Tibial nerve (tissue), 4 donors: ENCODE results near the gene DAZAP1. TPM values are rescaled to one million over a fixed set of nuclear protein-coding genes. Genes with fewer than 3 reads are reported as not detected.
"Not testable (repeated sequence)": the region's sequence is repeated elsewhere in the genome, so short reads cannot be mapped to it uniquely, and the experiment has no call there.

Experiments used
- DNase-seq, 2 donors: peaks; one replicate each; pipeline ENCODE4 v3.0.0-alpha.2; 2019; ENCODE audit warnings: low spot score in 2 of 2
- H3K27ac ChIP-seq, 4 donors: fragments of 200-600 bp; sonication (generic) in 3 of 4; one replicate each; pipeline ENCODE4 v1.5.1; 2017 to 2019; ENCODE audit warnings: mild to moderate bottlenecking in 1 of 4
- H3K27me3 ChIP-seq, 2 donors: fragments of 200-600 bp; sonication (generic) in 1 of 2; one replicate each; pipeline versions ENCODE4 v1.5.1 to v1.6.0; 2017 to 2019
- H3K36me3 ChIP-seq, 3 donors: fragments of 200-600 bp; sonication (generic); one replicate each; pipeline ENCODE4 v1.5.1; 2018 to 2019
- H3K4me1 ChIP-seq, 4 donors: fragments of 200-600 bp; sonication (generic) in 3 of 4; one replicate each; pipeline ENCODE4 v1.5.1; 2017 to 2019
- H3K4me3 ChIP-seq, 4 donors: fragments of 200-600 bp; sonication (generic) in 3 of 4; one replicate each; pipeline ENCODE4 v1.5.1; 2017 to 2019; ENCODE audit warnings: mild to moderate bottlenecking in 1 of 4, moderate library complexity in 1 of 4
- H3K9me3 ChIP-seq, 4 donors: fragments of 200-600 bp; sonication (generic) in 3 of 4; one replicate each; pipeline ENCODE4 v1.5.1; 2017 to 2019
- CTCF ChIP-seq, 5 experiments: fragments of 200-600 bp in 3 of 5; fragments of 450-650 bp in 2 of 5; sonication (generic) in 3 of 5; IDR thresholded peaks; one replicate each; pipeline ENCODE4 v1.5.1; 2016 to 2019; ENCODE audit warnings: antibody characterized with exemption in 5 of 5, mild to moderate bottlenecking in 3 of 5, moderate library complexity in 2 of 5
- EP300 ChIP-seq, 2 donors: sonication (generic); formaldehyde crosslinking; IDR thresholded peaks; one replicate each; pipeline ENCODE4 v1.6.1; 2017; ENCODE audit warnings: antibody characterized with exemption in 2 of 2, mild to moderate bottlenecking in 1 of 2
- POLR2A ChIP-seq, 2 donors: fragments of 450-650 bp; IDR thresholded peaks; one replicate each; pipeline ENCODE4 v1.6.1; 2017; ENCODE audit warnings: antibody characterized with exemption in 2 of 2, mild to moderate bottlenecking in 2 of 2, moderate library complexity in 2 of 2
- WGBS, 2 donors: methylation state at CpG; one replicate each; pipeline ENCODE4 v1.1.5; 2018; 5-methylcytosine and 5-hydroxymethylcytosine counted together
- total RNA-seq, 4 donors: library from RNA; depleted of rRNA; stranded (reverse); fragments of >200 nt; gene quantifications; one replicate each; pipeline ENCODE4 v1.1.0, GENCODE V29; 2016

Gene DAZAP1
- total RNA-seq, 4 donors from 2014 or later, result 34.3 to 68.4 (median 61.0) TPM

- Histone ChIP-seq H3K36me3 (peaks cover 13 to 69% (median 26%) of the 10 kb centered on the region in 3 donors), H3K27me3 (no peaks in the 10 kb centered on the region), H3K4me3 (peak within 1 kb of the TSS; percentile 74 to 99 (median 91)), H3K4me1 (peaks cover 0 to 28% (median 18%) of the 10 kb centered on the region in 4 donors), H3K27ac (peak within 1 kb of the TSS; percentile 63 to 93 (median 88)), H3K9me3 (no peaks in the 10 kb centered on the region)
- WGBS, 2 donors, result 2% methylated on average over 38 to 48 of the region's 100 CpGs
- TF ChIP-seq POLR2A (IDR thresholded peaks at IDR 0.05) (peak; percentile 76 to 94), CTCF (IDR thresholded peaks at IDR 0.05) (peak; percentile 96 to 98 (median 97)), EP300 (IDR thresholded peaks at IDR 0.05) (peak; percentile 88 to 99)
- DNase-seq, result peak; percentile 87 to 89
These were observed 30.9 kb downstream of the DAZAP1 start, which contains the start of gene RPS15 for GRCh38 chr19:1438035-1438932. RPS15 (plus strand) TSS chr19:1438396; CDS start chr19:1438426, 30 bp downstream.

GRCh38 chr19:1438933-1439354 is 31.6 kb downstream of the DAZAP1 start:
- H3K9me3 ChIP-seq, result no peaks in the 10 kb centered on the region
- H3K27me3 ChIP-seq, result no peaks in the 10 kb centered on the region
- H3K4me3 ChIP-seq, result peak overlapping the region; percentile 74 to 99 (median 91)
- peak overlapping the region; percentile 63 to 93 (median 88) for H3K27ac ChIP-seq
- no peak for DNase-seq
- WGBS, 2 donors, result 0 to 5% methylated on average over 11 to 13 of the region's 26 CpGs
- H3K36me3 ChIP-seq, result peaks cover 13 to 62% (median 26%) of the 10 kb centered on the region in 3 donors
- no peak for TF ChIP-seq EP300 (IDR thresholded peaks at IDR 0.05)
- no peak for TF ChIP-seq CTCF (IDR thresholded peaks at IDR 0.05)
- TF ChIP-seq POLR2A (IDR thresholded peaks at IDR 0.05), result no peak
- H3K4me1 ChIP-seq, result peaks cover 0 to 28% (median 18%) of the 10 kb centered on the region in 4 donors

GRCh38 chr19:1439525-1440417 is 32.4 kb downstream of the DAZAP1 start:
- DNase-seq, H3K27me3 ChIP-seq, H3K9me3 ChIP-seq: not testable (repeated sequence)
- Histone ChIP-seq H3K4me3 (peak overlapping the region; percentile 74 to 99 (median 91)), H3K4me1 (peaks cover 0 to 32% (median 20%) of the 10 kb centered on the region in 4 donors), H3K36me3 (peaks cover 9 to 54% (median 20%) of the 10 kb centered on the region in 3 donors), H3K27ac (peak overlapping the region in 3 of 4 donors; percentile 88 to 93 (median 89))
- 83 to 87% methylated on average over 47 to 55 of the region's 57 CpGs for WGBS, 2 donors

GRCh38 chr19:1440418-1440801 is 33.0 kb downstream of the DAZAP1 start:
- H3K27ac ChIP-seq, result no peak overlapping the region
- TF ChIP-seq EP300 (IDR thresholded peaks at IDR 0.05) (no peak), CTCF (IDR thresholded peaks at IDR 0.05) (no peak), POLR2A (IDR thresholded peaks at IDR 0.05) (no peak)
- peaks cover 0 to 39% (median 23%) of the 10 kb centered on the region in 4 donors for H3K4me1 ChIP-seq
- no peak overlapping the region for H3K4me3 ChIP-seq
- peaks cover 0 to 2% of the 10 kb centered on the region in 2 donors for H3K27me3 ChIP-seq
- peaks cover 9 to 48% (median 20%) of the 10 kb centered on the region in 3 donors for H3K36me3 ChIP-seq
- no peak for DNase-seq
- no peaks in the 10 kb centered on the region for H3K9me3 ChIP-seq
- WGBS, 2 donors, result 92% methylated on average over 11 of the region's 15 CpGs; no CpG with 5 or more reads in 1 of the 2 donors

- DNase-seq, result no peak
- Histone ChIP-seq H3K27ac (no peak overlapping the region), H3K27me3 (peaks cover 0 to 8% of the 10 kb centered on the region in 2 donors), H3K9me3 (no peaks in the 10 kb centered on the region), H3K36me3 (peaks cover 9 to 42% (median 20%) of the 10 kb centered on the region in 3 donors), H3K4me3 (no peak overlapping the region), H3K4me1 (peaks cover 0 to 45% (median 29%) of the 10 kb centered on the region in 4 donors)
- TF ChIP-seq CTCF (IDR thresholded peaks at IDR 0.05) (no peak), EP300 (IDR thresholded peaks at IDR 0.05) (no peak), POLR2A (IDR thresholded peaks at IDR 0.05) (no peak)
- 86 to 92% methylated on average over 5 to 6 of the region's 9 CpGs for WGBS, 2 donors
These were observed 33.6 kb downstream of the DAZAP1 start for GRCh38 chr19:1441022-1441426.
